Measurements from ENCODE around the gene DEFB127.

DNA sequence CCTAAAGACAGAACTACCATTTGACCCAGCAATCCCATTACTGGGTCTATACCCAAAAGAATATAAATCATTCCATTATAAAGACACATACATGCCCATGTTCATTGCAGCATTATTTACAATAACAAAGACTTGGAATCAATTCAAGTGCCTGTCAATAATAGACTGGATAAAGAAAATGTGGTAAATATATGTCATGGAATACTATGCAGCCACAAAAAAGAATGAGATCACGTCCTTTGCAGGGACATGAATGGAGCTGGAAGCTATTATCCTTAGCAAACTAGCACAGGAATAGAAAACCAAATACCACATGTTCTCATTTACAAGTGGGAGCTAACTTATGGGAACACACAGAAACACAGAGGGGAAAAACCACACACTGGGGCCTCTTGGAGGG lies 41.0 kb downstream of the DEFB127 start:
- TF ChIP-seq ZNF274 (IDR thresholded peaks at IDR 0.05; ENCODE audit: low read depth, low read length) = no peak
- no peak for TF ChIP-seq YY1 (IDR thresholded peaks at IDR 0.05; ENCODE audit: insufficient read depth, insufficient read length)
